Thyroid gland (tissue), 4 donors: ENCODE measurements around the gene SIPA1L3. TPM values are rescaled to one million over a fixed set of nuclear protein-coding genes. Genes with fewer than 3 reads are reported as not detected.

Experiments
- DNase-seq, 2 donors: peaks; one replicate each; pipeline ENCODE4 v3.0.0-alpha.2; 2019
- H3K27ac ChIP-seq, 3 donors: fragments of 200-600 bp; sonication (generic); 1 replicate in 2 of 3; 2 replicates in 1 of 3; pipeline ENCODE4 v1.5.1; 2016 to 2019; ENCODE audit warnings: mild to moderate bottlenecking in 1 of 3, moderate library complexity in 1 of 3
- H3K27me3 ChIP-seq: fragments of 200-600 bp; sonication (generic); one replicate; pipeline ENCODE4 v1.5.1; 2019
- H3K36me3 ChIP-seq, 2 donors: fragments of 200-600 bp; sonication (generic); one replicate each; pipeline ENCODE4 v1.5.1; 2016 to 2019
- H3K4me1 ChIP-seq, 2 donors: fragments of 200-600 bp; sonication (generic); one replicate each; pipeline ENCODE4 v1.5.1; 2017 to 2019
- H3K4me3 ChIP-seq, 3 donors: fragments of 200-600 bp; sonication (generic); replicated peaks in 1 of 3; 1 replicate in 2 of 3; 2 replicates in 1 of 3; pipeline ENCODE4 v1.5.1; 2016; ENCODE audit warnings: mild to moderate bottlenecking in 1 of 3
- H3K9me3 ChIP-seq: fragments of 200-600 bp; sonication (generic); one replicate; pipeline ENCODE4 v1.5.1; 2017
- POLR2A ChIP-seq, 2 donors: fragments of 450-650 bp; IDR thresholded peaks; one replicate each; pipeline ENCODE4 v1.6.1; 2017; ENCODE audit warnings: antibody characterized with exemption in 2 of 2, mild to moderate bottlenecking in 2 of 2, moderate library complexity in 1 of 2
- WGBS, 2 donors: methylation state at CpG; one replicate each; pipeline ENCODE4 v1.1.5; 2017; 5-methylcytosine and 5-hydroxymethylcytosine counted together
- intact Hi-C: fragments of 100-400 bp; cut with DNase I; formaldehyde crosslinking; loops from one replicate; pipeline ENCODE4 v1.15.1; 2023
- total RNA-seq, 4 donors: library from RNA; depleted of rRNA; stranded (reverse); fragments of >200 nt; gene quantifications; one replicate each; pipeline ENCODE4 v1.2.3, GENCODE V29; 2016
- TF ChIP-seq, protein P1 (sequence below), 6 experiments: fragments of 200-600 bp in 3 of 6; fragments of 450-650 bp in 3 of 6; sonication (generic) in 3 of 6; IDR thresholded peaks; one replicate each; pipeline ENCODE4 v1.5.1; 2016 to 2019; ENCODE audit warnings: antibody characterized with exemption in 6 of 6, mild to moderate bottlenecking in 2 of 6, inconsistent platforms in 1 of 6, moderate library complexity in 1 of 6

Gene SIPA1L3
- total RNA-seq, 4 donors from 2014 or later: 39.4 to 130 (median 116) TPM

DNA sequence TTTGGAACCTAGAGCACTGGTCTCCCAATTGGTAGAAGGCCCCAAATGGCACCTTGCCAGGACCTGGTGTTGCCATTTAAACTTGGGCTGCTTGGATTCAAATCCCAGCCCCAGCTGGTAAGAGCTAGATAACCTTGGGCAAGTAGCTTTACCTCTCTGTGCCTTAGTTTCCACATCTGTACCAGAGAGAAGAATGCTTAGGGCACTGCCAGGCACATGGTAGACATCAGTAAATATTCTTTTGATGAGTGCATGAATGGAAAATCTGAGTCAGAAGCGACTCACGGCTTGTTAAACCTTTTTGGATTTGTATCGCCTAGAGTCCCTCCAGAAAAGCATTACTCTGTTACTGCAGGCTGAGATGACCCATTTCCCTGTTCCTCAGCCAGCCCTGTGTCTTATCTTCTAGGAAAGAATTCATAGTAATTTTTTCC is 90.9 kb downstream of the SIPA1L3 start:
- DNase-seq: no peak
- Histone ChIP-seq H3K27me3 (no peaks in the 10 kb centered on the region), H3K4me1 (peaks cover 27 to 37% of the 10 kb centered on the region in 2 donors), H3K36me3 (no peaks in the 10 kb centered on the region), H3K4me3 (no peak overlapping the region), H3K9me3 (no peaks in the 10 kb centered on the region), H3K27ac (no peak overlapping the region)
- WGBS, 2 donors: 78 to 82% methylated on average over 3 of the region's 3 CpGs
- TF ChIP-seq, protein P1, sequence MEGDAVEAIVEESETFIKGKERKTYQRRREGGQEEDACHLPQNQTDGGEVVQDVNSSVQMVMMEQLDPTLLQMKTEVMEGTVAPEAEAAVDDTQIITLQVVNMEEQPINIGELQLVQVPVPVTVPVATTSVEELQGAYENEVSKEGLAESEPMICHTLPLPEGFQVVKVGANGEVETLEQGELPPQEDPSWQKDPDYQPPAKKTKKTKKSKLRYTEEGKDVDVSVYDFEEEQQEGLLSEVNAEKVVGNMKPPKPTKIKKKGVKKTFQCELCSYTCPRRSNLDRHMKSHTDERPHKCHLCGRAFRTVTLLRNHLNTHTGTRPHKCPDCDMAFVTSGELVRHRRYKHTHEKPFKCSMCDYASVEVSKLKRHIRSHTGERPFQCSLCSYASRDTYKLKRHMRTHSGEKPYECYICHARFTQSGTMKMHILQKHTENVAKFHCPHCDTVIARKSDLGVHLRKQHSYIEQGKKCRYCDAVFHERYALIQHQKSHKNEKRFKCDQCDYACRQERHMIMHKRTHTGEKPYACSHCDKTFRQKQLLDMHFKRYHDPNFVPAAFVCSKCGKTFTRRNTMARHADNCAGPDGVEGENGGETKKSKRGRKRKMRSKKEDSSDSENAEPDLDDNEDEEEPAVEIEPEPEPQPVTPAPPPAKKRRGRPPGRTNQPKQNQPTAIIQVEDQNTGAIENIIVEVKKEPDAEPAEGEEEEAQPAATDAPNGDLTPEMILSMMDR (IDR thresholded peaks at IDR 0.05): no peak
- no peak for TF ChIP-seq POLR2A (IDR thresholded peaks at IDR 0.05)
- intact Hi-C loops: no loop called here

DNA sequence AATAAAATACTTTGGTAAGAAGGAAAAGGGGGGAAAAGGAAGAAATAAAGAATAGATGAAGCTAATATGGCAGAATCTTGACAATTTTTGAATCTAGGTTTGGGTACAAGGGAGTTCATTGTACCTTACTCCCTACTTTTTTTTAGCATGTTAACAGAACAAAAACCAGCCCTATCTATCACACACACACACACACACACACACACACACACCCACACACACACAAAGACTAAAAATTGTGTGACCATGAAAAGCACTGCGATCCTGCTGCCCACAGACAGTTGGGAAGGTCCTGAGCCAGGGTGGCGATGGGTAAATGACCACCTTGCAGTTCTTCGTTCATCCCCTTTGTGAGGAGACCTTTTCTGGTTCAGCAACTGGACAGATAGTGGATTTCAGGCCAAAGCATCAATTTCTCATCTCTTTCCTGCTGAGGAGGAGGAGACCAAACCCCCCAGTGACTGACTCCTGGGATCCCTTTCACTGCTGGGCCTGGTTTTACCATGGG is 91.8 kb downstream of the SIPA1L3 start:
- Histone ChIP-seq H3K9me3 (no peaks in the 10 kb centered on the region), H3K4me3 (no peak overlapping the region), H3K27me3 (no peaks in the 10 kb centered on the region), H3K36me3 (no peaks in the 10 kb centered on the region), H3K4me1 (peaks cover 32 to 42% of the 10 kb centered on the region in 2 donors), H3K27ac (peak overlapping the region; percentile 40 to 55 (median 51))
- intact Hi-C loops: no loop called here
- DNase-seq: no peak
- 87 to 95% methylated on average over 3 of the region's 3 CpGs for WGBS, 2 donors
- TF ChIP-seq, protein P1 (IDR thresholded peaks at IDR 0.05): no peak
- TF ChIP-seq POLR2A (IDR thresholded peaks at IDR 0.05): no peak

DNA sequence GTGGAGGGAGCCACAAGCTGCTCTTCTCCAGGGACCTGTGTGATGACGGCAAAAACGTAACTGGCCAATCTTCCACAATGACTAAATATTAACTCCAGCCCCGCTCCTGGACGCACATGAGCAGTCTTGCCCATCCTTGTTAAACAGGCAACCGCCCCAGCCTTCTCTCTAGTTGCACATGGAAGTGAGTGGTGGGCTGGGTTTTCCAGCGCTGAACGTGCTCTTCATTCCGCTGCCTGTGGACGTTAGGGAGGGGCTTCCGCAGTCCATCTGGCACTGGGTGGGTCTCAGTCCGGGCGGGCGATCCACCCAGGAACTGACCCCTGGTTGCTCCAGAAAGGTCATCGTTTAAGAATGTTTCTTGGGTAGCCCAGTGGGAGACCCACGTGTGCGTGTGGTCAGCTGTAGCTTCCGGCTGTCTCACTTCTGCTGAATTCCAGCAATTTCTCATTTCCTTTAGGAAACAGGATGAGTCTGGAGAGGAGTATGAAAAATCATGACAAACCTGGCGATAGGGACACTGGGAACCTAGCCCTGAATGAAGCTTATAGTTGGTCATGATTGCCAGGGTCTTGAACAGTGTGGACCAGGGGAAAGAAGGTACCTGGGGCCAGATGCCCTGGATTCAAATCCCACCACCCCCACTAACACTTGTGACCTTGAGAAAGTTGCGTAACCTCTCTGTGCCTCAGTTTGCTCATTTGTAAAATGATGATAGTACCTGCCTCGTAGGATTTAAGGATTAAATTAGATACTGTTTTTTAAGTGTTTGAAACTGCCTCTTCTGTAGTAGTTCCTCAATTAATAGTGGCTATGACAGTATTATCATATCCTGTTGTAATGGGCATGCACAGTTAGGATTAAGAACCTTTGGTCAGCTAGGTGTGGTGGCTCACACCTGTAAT is 92.6 kb downstream of the SIPA1L3 start:
- peak; percentile 47 to 62 for DNase-seq
- 44 to 69% methylated on average over 8 to 14 of the region's 20 CpGs for WGBS, 2 donors
- H3K27me3 ChIP-seq: no peaks in the 10 kb centered on the region
- peaks cover 31 to 42% of the 10 kb centered on the region in 2 donors for H3K4me1 ChIP-seq
- H3K4me3 ChIP-seq: no peak overlapping the region
- intact Hi-C loops: no loop called here
- no peaks in the 10 kb centered on the region for H3K9me3 ChIP-seq
- no peaks in the 10 kb centered on the region for H3K36me3 ChIP-seq
- peak overlapping the region; percentile 40 to 55 (median 51) for H3K27ac ChIP-seq
- TF ChIP-seq, protein P1 (IDR thresholded peaks at IDR 0.05): no peak
- no peak for TF ChIP-seq POLR2A (IDR thresholded peaks at IDR 0.05)

DNA sequence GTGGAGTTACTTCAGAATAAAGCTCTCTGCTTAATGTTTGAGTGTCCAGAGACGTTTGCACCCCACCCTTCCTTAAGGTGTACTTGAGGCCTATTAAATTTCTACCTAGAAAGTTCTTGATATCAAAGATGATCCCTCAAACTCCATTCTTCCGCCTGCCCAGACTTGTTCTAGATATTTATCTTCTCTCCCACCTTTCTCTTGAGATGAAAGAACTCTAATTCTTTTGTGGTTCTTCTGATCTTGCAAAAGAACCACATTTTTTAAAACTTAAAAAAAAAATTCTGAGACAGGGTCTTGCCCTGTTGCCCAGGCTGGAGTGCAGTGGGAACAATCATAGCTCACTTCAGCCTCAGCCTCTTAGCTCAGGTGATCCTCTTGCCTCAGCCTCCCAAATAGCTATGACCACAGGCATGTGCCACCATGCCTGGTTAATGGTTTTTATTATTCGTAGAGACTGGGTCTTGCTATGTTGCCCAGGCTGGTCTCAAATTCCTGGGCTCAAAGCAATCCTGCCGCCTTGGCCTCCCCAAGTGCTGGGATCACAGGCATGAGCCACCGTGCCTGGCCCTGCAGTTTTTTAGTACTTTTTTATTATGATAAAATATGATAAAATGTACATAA is 94.3 kb downstream of the SIPA1L3 start:
- intact Hi-C loops: no loop called here
- Histone ChIP-seq H3K36me3 (no peaks in the 10 kb centered on the region), H3K27me3 (no peaks in the 10 kb centered on the region), H3K9me3 (no peaks in the 10 kb centered on the region), H3K4me1 (peaks cover 25 to 44% of the 10 kb centered on the region in 2 donors), H3K27ac (peak overlapping the region in 1 of 3 donors; percentile 28), H3K4me3 (no peak overlapping the region)
- TF ChIP-seq POLR2A (IDR thresholded peaks at IDR 0.05): no peak
- TF ChIP-seq, protein P1 (IDR thresholded peaks at IDR 0.05): no peak
- DNase-seq: no peak
- 87 to 91% methylated on average over 5 of the region's 5 CpGs for WGBS, 2 donors
